ENCODE data around the gene NDST1. TPM values are rescaled to one million over a fixed set of nuclear protein-coding genes. Genes with fewer than 3 reads are reported as not detected.

NDST1 gene
- total and polyA plus RNA-seq, 8 donors: 52.2 to 100 (median 71.3) TPM

GRCh38 chr5:150593593-150593992 lies 85.7 kb downstream of the NDST1 start:
- H3K9me3 ChIP-seq: no peaks in the 10 kb centered on the region
- intact Hi-C loops (cut with DNase I): no loop called here
- no peaks in the 10 kb centered on the region for H3K36me3 ChIP-seq
- H3K27ac ChIP-seq: peak overlapping the region in 1 of 2 donors; percentile 26
- peaks cover 26 to 32% of the 10 kb centered on the region in 2 donors for H3K4me1 ChIP-seq
- no peak overlapping the region for H3K4me3 ChIP-seq
- ATAC-seq (no peak), DNase-seq (no peak)
- TF ChIP-seq CTCF (IDR thresholded peaks at IDR 0.05): no peak
- no peaks in the 10 kb centered on the region for H3K27me3 ChIP-seq

GRCh38 chr5:150593996-150594395 lies 86.1 kb downstream of the NDST1 start:
- Histone ChIP-seq H3K36me3 (no peaks in the 10 kb centered on the region), H3K4me3 (no peak overlapping the region), H3K27ac (peak overlapping the region in 1 of 2 donors; percentile 26), H3K9me3 (no peaks in the 10 kb centered on the region), H3K4me1 (peaks cover 26 to 35% of the 10 kb centered on the region in 2 donors), H3K27me3 (no peaks in the 10 kb centered on the region)
- no peak for TF ChIP-seq CTCF (IDR thresholded peaks at IDR 0.05)
- ATAC-seq (no peak), DNase-seq (no peak)
- intact Hi-C loops (cut with DNase I): no loop called here

- Histone ChIP-seq H3K9me3 (no peaks in the 10 kb centered on the region), H3K27me3 (no peaks in the 10 kb centered on the region), H3K4me1 (peaks cover 28 to 43% of the 10 kb centered on the region in 2 donors), H3K4me3 (no peak overlapping the region), H3K27ac (peak overlapping the region; percentile 55 to 59), H3K36me3 (no peaks in the 10 kb centered on the region)
- peak in 1 of 4 donors; percentile 62 for DNase-seq
- no peak for TF ChIP-seq CTCF (IDR thresholded peaks at IDR 0.05)
- no peak for ATAC-seq
- intact Hi-C loops (cut with DNase I): no loop called here
These were observed 87.6 kb downstream of the NDST1 start for GRCh38 chr5:150595466-150596031.

GRCh38 chr5:150596313-150596712 lies 88.4 kb downstream of the NDST1 start:
- DNase-seq (no peak), ATAC-seq (no peak)
- no peaks in the 10 kb centered on the region for H3K36me3 ChIP-seq
- H3K4me3 ChIP-seq: no peak overlapping the region
- peaks cover 25 to 40% of the 10 kb centered on the region in 2 donors for H3K4me1 ChIP-seq
- H3K27me3 ChIP-seq: no peaks in the 10 kb centered on the region
- no peaks in the 10 kb centered on the region for H3K9me3 ChIP-seq
- H3K27ac ChIP-seq: peak overlapping the region; percentile 55 to 59
- intact Hi-C loops (cut with DNase I): no loop called here
- no peak for TF ChIP-seq CTCF (IDR thresholded peaks at IDR 0.05)

GRCh38 chr5:150596826-150597225 lies 88.9 kb downstream of the NDST1 start:
- H3K4me1 ChIP-seq: peaks cover 25 to 39% of the 10 kb centered on the region in 2 donors
- TF ChIP-seq CTCF (IDR thresholded peaks at IDR 0.05): no peak
- DNase-seq (no peak), ATAC-seq (no peak)
- H3K36me3 ChIP-seq: no peaks in the 10 kb centered on the region
- no peaks in the 10 kb centered on the region for H3K9me3 ChIP-seq
- intact Hi-C loops (cut with DNase I): no loop called here
- no peak overlapping the region for H3K27ac ChIP-seq
- no peaks in the 10 kb centered on the region for H3K27me3 ChIP-seq
- H3K4me3 ChIP-seq: no peak overlapping the region
